Smooth muscle cell (in vitro differentiated cells): ENCODE measurements around the gene PTPRG. TPM values are rescaled to one million over a fixed set of nuclear protein-coding genes. Genes with fewer than 3 reads are reported as not detected.
"Not testable (repeated sequence)": the region's sequence is repeated elsewhere in the genome, so short reads cannot be mapped to it uniquely, and the experiment has no call there.

Source experiments
- DNase-seq: peaks from one replicate; lab custom pipeline; 2025; ENCODE audit not compliant: unreplicated experiment; lab: John Stamatoyannopoulos, UW
- H2AFZ ChIP-seq: fragments of 200-600 bp; sonication (generic); 2 replicates; pipeline ENCODE4 v1.6.0; 2016; ENCODE audit warnings: antibody characterized with exemption, low read depth, mild to moderate bottlenecking
- H3F3A ChIP-seq: fragments of 200-600 bp; sonication (generic); 2 replicates; pipeline ENCODE4 v1.6.0; 2017; ENCODE audit warnings: antibody characterized with exemption, low read depth
- H3K27ac ChIP-seq: fragments of 200-600 bp; sonication (generic); 2 replicates; pipeline ENCODE4 v1.5.1; 2016; ENCODE audit warnings: low read depth, mild to moderate bottlenecking
- H3K27me3 ChIP-seq: fragments of 200-600 bp; sonication (generic); 2 replicates; pipeline ENCODE4 v1.6.1; 2016; ENCODE audit warnings: low read depth, mild to moderate bottlenecking
- H3K36me3 ChIP-seq: fragments of 200-600 bp; sonication (generic); 2 replicates; pipeline ENCODE4 v1.5.1; 2016; ENCODE audit warnings: low read depth
- H3K4me1 ChIP-seq: fragments of 200-600 bp; sonication (generic); 2 replicates; pipeline ENCODE4 v1.5.1; 2016; ENCODE audit warnings: low read depth
- H3K4me2 ChIP-seq: fragments of 200-600 bp; sonication (generic); 2 replicates; pipeline ENCODE4 v1.6.0; 2016; ENCODE audit warnings: mild to moderate bottlenecking
- H3K4me3 ChIP-seq: fragments of 200-600 bp; sonication (generic); 2 replicates; pipeline ENCODE4 v1.5.1; 2016; ENCODE audit warnings: mild to moderate bottlenecking
- H3K79me2 ChIP-seq: fragments of 200-600 bp; sonication (generic); 2 replicates; pipeline ENCODE4 v1.6.0; 2016; ENCODE audit warnings: low read depth, mild to moderate bottlenecking
- H3K9ac ChIP-seq: fragments of 200-600 bp; sonication (generic); 2 replicates; pipeline ENCODE4 v1.6.0; 2016; ENCODE audit warnings: low read depth
- H3K9me3 ChIP-seq: fragments of 200-600 bp; sonication (generic); replicated peaks from 2 replicates; pipeline ENCODE4 v1.5.1; 2016; ENCODE audit warnings: low read depth
- H4K20me1 ChIP-seq: fragments of 200-600 bp; sonication (generic); 2 replicates; pipeline ENCODE4 v1.6.0; 2016; ENCODE audit warnings: low read depth
- CTCF ChIP-seq: fragments of 200-600 bp; sonication (generic); IDR thresholded peaks from 2 replicates; pipeline ENCODE4 v1.5.1; 2017; ENCODE audit warnings: borderline replicate concordance, mild to moderate bottlenecking, antibody characterized with exemption; ENCODE audit not compliant: insufficient read depth, poor library complexity, severe bottlenecking
- WGBS: methylation state at CpG from one replicate; pipeline ENCODE4 v1.1.7; 2016; ENCODE audit warnings: low lambda C conversion rate; 5-methylcytosine and 5-hydroxymethylcytosine counted together
- polyA plus RNA-seq: library from polyadenylated mRNA; unstranded; fragments of >200 nt; fragmentation: Nextera tagmentation; extraction: Ambion mirVana; gene quantifications from 2 replicates; pipeline ENCODE4 v1.2.1, GENCODE V29; 2016
- total RNA-seq: library from RNA; depleted of rRNA; stranded (reverse); fragments of >200 nt; gene quantifications from 2 replicates; pipeline ENCODE4 v1.2.3, GENCODE V29; 2014

Gene PTPRG
- total and polyA plus RNA-seq, 2 experiments from 2014 or later, result 21.2 to 87.3 TPM

- no peak overlapping the region for H3K4me2 ChIP-seq
- 90% methylated on average over 4 of the region's 4 CpGs for WGBS
- H3K4me1 ChIP-seq, result peaks cover 8% of the 10 kb centered on the region
- no peak overlapping the region for H3K4me3 ChIP-seq
- H3K27me3 ChIP-seq, result no peaks in the 10 kb centered on the region
- H3F3A ChIP-seq, result no peaks in the 10 kb centered on the region
- no peaks in the 10 kb centered on the region for H3K79me2 ChIP-seq
- DNase-seq, result no peak
- H3K9me3 ChIP-seq, result no peaks in the 10 kb centered on the region
- no peak overlapping the region for H3K27ac ChIP-seq
- H3K36me3 ChIP-seq, result no peaks in the 10 kb centered on the region
- H4K20me1 ChIP-seq, result no peaks in the 10 kb centered on the region
- no peak overlapping the region for H2AFZ ChIP-seq
- TF ChIP-seq CTCF, result no peak
- no peak overlapping the region for H3K9ac ChIP-seq
Measured at GRCh38 chr3:61541694-61542093, 19.7 kb upstream of the PTPRG start.

- Histone ChIP-seq H3K9ac (no peak overlapping the region), H3K4me3 (no peak overlapping the region), H3K79me2 (no peaks in the 10 kb centered on the region), H3K4me2 (no peak overlapping the region), H3K4me1 (no peaks in the 10 kb centered on the region), H3K36me3 (no peaks in the 10 kb centered on the region), H3F3A (no peaks in the 10 kb centered on the region), H3K27me3 (no peaks in the 10 kb centered on the region), H3K9me3 (no peaks in the 10 kb centered on the region), H4K20me1 (no peaks in the 10 kb centered on the region), H3K27ac (no peak overlapping the region), H2AFZ (no peak overlapping the region)
- no peak for DNase-seq
- WGBS, result 87% methylated on average over 2 of the region's 2 CpGs
- no peak for TF ChIP-seq CTCF
Measured at GRCh38 chr3:61545716-61546115, 15.7 kb upstream of the PTPRG start.

GRCh38 chr3:61547625-61548024 lies 13.7 kb upstream of the PTPRG start:
- Histone ChIP-seq H3K79me2 (no peaks in the 10 kb centered on the region), H3F3A (no peaks in the 10 kb centered on the region), H2AFZ (no peak overlapping the region), H3K27me3 (no peaks in the 10 kb centered on the region), H3K4me3 (no peak overlapping the region), H3K36me3 (no peaks in the 10 kb centered on the region), H4K20me1 (no peaks in the 10 kb centered on the region), H3K27ac (no peak overlapping the region), H3K9ac (no peak overlapping the region), H3K9me3 (no peaks in the 10 kb centered on the region), H3K4me1 (no peaks in the 10 kb centered on the region), H3K4me2 (no peak overlapping the region)
- TF ChIP-seq CTCF, result no peak
- DNase-seq, result no peak
- 89% methylated on average over 4 of the region's 4 CpGs for WGBS

- not testable (repeated sequence) for H3K27ac ChIP-seq, H3K36me3 ChIP-seq
- WGBS, result 95% methylated on average over 8 of the region's 8 CpGs
Measured at GRCh38 chr3:61552704-61553103, 8.7 kb upstream of the PTPRG start.

More at GRCh38 chr3:61552704-61553103, 8.7 kb upstream of the PTPRG start:
- not testable (repeated sequence) for H4K20me1 ChIP-seq, H3K9me3 ChIP-seq, H3K27me3 ChIP-seq, H3K9ac ChIP-seq, H3K79me2 ChIP-seq, H3K4me1 ChIP-seq, H2AFZ ChIP-seq, H3F3A ChIP-seq, H3K4me3 ChIP-seq, H3K4me2 ChIP-seq, DNase-seq
